GM12892 (cell line): ENCODE measurements around the gene TPST2.

ENCODE experiments used
- DNase-seq: peaks from one replicate; pipeline ENCODE4 v3.0.0; 2011; ENCODE audit not compliant: insufficient read length
- FAIRE-seq: peaks from 2 replicates; lab custom pipeline; 2011; peaks lifted over from hg19 to GRCh38; lab: Jason Lieb, UNC
- POLR2A ChIP-seq: IDR thresholded peaks from 2 replicates; pipeline ENCODE4 v1.6.1; 2011; ENCODE audit warnings: low read depth, low read length, control low read depth
- POLR2AphosphoS5 ChIP-seq: IDR thresholded peaks from 2 replicates; pipeline ENCODE4 v1.6.1; 2011; ENCODE audit warnings: low read depth, low read length, control low read depth
- TAF1 ChIP-seq: IDR thresholded peaks from 2 replicates; pipeline ENCODE4 v1.6.1; 2011; ENCODE audit warnings: low read depth, mild to moderate bottlenecking, control low read depth, low read length, borderline replicate concordance

The TPST2 gene

GRCh38 chr22:26548984-26549383, 40.9 kb downstream of the TPST2 start:
- FAIRE-seq (no peak), DNase-seq (no peak)
- TF ChIP-seq TAF1 (no peak), POLR2AphosphoS5 (no peak), POLR2A (no peak)

GRCh38 chr22:26548303-26548702, 41.6 kb downstream of the TPST2 start:
- TF ChIP-seq POLR2AphosphoS5 (no peak), TAF1 (no peak), POLR2A (no peak)
- DNase-seq (no peak), FAIRE-seq (no peak)

GRCh38 chr22:26547837-26548236, 42.1 kb downstream of the TPST2 start:
- FAIRE-seq = no peak
- no peak for DNase-seq
- TF ChIP-seq TAF1 (no peak), POLR2A (no peak), POLR2AphosphoS5 (no peak)

- FAIRE-seq (no peak), DNase-seq (no peak)
- TF ChIP-seq POLR2A (no peak), POLR2AphosphoS5 (no peak), TAF1 (no peak)
Observed at GRCh38 chr22:26547426-26547825, 42.5 kb downstream of the TPST2 start.

GRCh38 chr22:26546282-26546681, 43.6 kb downstream of the TPST2 start:
- DNase-seq = no peak
- TF ChIP-seq POLR2AphosphoS5 (no peak), TAF1 (no peak), POLR2A (no peak)
- no peak for FAIRE-seq

GRCh38 chr22:26545827-26546226, 44.1 kb downstream of the TPST2 start:
- DNase-seq (no peak), FAIRE-seq (no peak)
- TF ChIP-seq POLR2A (no peak), TAF1 (no peak)

- FAIRE-seq (no peak), DNase-seq (no peak)
- TF ChIP-seq POLR2A = no peak
- no peak for TF ChIP-seq TAF1
- TF ChIP-seq POLR2AphosphoS5 = no peak
Observed at GRCh38 chr22:26545385-26545784, 44.5 kb downstream of the TPST2 start.

- TF ChIP-seq TAF1 = no peak
- no peak for TF ChIP-seq POLR2AphosphoS5
- no peak for TF ChIP-seq POLR2A
- DNase-seq (no peak), FAIRE-seq (no peak)
Observed at GRCh38 chr22:26544489-26544888, 45.4 kb downstream of the TPST2 start.

- DNase-seq = no peak
- TF ChIP-seq POLR2AphosphoS5 = no peak
- no peak for TF ChIP-seq TAF1
- TF ChIP-seq POLR2A = no peak
- no peak for FAIRE-seq
Observed at GRCh38 chr22:26542831-26543230, 47.1 kb downstream of the TPST2 start.

GRCh38 chr22:26541167-26541819, 48.6 kb downstream of the TPST2 start:
- no peak for TF ChIP-seq POLR2A
- FAIRE-seq = no peak
- no peak for DNase-seq

GRCh38 chr22:26540119-26540518, 49.8 kb downstream of the TPST2 start:
- TF ChIP-seq POLR2A (no peak), TAF1 (no peak), POLR2AphosphoS5 (no peak)
- FAIRE-seq = no peak

GRCh38 chr22:26536762-26537134, 53.2 kb downstream of the TPST2 start:
- FAIRE-seq = no peak
- no peak for DNase-seq
- TF ChIP-seq POLR2A (no peak), TAF1 (no peak), POLR2AphosphoS5 (no peak)

More at GRCh38 chr22:26540119-26540518, 49.8 kb downstream of the TPST2 start:
- no peak for DNase-seq

- no peak for DNase-seq
- no peak for TF ChIP-seq POLR2A
- TF ChIP-seq TAF1 = no peak
- FAIRE-seq = peak; percentile 61
Observed at GRCh38 chr22:26536056-26536761, 53.7 kb downstream of the TPST2 start.
